HG03135 (cell line): ENCODE measurements around the gene RUNDC1.
"Not testable (repeated sequence)": the region's sequence is repeated elsewhere in the genome, so short reads cannot be mapped to it uniquely, and the experiment has no call there.

ENCODE experiments used
- ATAC-seq: cut with Tn5 transposase; IDR thresholded peaks from one replicate; pipeline ENCODE4 v1.9.1; 2021; ENCODE audit warnings: mild to moderate bottlenecking, moderate library complexity; ENCODE audit not compliant: unreplicated experiment

The RUNDC1 gene

GRCh38 chr17:42989726-42990652 lies 9.6 kb downstream of the RUNDC1 start:
- ATAC-seq: no peak

- no peak for ATAC-seq
These were observed 11.1 kb downstream of the RUNDC1 start for GRCh38 chr17:42991471-42991870.

DNA sequence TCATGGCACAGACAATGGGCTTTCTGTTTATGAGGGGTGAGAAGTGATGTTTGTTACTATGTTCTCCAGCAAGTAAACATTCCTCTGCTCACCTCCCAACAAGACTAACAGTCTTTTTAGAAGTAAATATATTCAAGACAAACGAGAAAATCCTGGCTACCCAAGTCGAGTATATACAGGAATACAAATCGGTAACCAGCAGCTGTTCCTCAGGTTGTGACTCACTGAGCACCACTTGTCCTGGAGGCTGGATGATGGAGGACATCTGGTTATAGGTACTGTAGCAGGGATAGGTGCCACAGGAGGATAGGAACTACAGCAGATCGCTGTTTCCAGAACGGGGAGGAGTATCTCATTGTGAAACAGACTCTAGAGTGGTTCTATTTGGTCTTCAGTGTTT lies 12.5 kb downstream of the RUNDC1 start:
- ATAC-seq: no peak

- ATAC-seq: not testable (repeated sequence)
These were observed 13.5 kb downstream of the RUNDC1 start for GRCh38 chr17:42993913-42994312.

GRCh38 chr17:42997390-42997983 lies 17.1 kb downstream of the RUNDC1 start:
- no peak for ATAC-seq

DNA sequence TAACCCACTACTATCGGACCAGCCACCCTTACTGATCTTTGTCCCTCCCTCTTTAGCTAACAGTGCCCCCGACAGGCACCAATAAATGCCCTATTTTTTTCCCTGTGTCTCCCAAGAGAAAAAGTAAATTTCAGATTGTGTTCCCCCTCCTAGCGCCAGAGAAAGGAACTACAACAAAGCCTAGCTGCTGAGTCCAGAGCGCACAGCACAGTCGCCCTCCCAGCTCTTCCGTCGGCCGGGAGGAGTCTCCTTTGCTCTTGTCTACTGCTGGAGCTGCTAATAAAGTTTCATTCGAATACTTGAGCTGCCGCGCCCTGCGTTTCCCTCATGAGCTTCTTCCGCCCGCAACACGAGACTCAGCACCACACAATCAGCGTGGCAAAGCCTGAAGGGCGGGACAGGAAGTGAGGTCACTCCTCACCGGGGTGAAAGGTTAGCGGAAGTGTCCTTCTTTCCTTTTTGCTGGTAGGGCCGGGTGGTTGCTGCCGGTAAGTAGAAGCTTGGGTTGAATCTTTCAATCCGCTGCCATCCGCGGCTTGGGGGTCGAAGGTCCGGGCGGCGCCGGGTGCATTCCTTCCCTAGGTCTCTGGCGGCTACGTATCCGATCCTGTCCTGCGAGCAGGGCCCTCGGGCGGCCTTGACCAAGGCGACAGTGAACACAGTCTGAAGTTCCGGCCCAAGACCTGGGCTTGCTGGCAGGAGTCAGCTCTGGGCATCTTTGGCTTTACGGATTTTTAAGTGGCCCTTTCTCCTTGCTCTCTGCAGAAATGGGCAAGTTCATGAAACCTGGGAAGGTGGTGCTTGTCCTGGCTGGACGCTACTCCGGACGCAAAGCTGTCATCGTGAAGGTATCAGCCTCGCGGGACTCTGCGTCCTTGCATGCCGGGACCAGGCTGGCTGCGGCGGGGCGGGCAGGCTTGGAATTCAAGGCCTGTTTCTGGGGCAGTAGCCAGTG lies 17.9 kb downstream of the RUNDC1 start, which contains the start of gene RPL27:
Gene RPL27, plus strand, starts transcription at position 436 of the 955 bp plus-strand sequence. Its CDS starts 332 bp downstream, at position 768.
- ATAC-seq: peak; percentile 90

GRCh38 chr17:42999003-42999525 lies 18.7 kb downstream of the RUNDC1 start:
- no peak for ATAC-seq

- ATAC-seq: not testable (repeated sequence)
These were observed 20.5 kb downstream of the RUNDC1 start for GRCh38 chr17:43000894-43001293.

DNA sequence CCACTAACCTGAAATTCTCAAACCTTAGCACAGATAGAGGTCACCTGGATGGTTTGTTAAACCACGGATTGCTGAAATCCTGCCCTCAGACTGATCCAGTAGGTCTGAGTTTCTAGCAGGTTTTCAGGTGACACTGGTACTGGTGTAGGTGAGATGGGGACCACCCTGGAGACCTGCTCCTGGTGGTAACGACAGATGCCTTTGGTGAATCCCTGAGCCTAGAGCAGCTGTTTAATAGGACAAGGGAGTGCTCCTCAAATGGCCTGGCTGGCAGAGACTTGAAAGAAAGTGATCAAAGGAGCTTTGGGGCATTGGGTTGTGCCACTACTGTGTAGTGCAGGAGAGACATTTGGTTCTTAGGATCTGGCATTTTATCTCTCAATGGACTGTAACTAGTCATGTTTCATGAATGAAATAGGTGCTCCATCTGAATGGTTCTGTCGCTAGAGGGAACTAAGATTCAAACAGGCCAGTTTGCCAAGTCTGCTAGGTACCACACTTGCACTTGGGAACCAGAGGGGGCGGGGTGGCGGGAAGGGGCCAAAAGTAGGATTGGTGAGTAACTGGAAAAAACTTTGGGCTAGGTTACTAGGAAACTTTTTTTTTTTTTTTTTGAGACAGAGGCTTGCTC lies 23.3 kb downstream of the RUNDC1 start:
- no peak for ATAC-seq

- ATAC-seq: peak; percentile 81
These were observed 26.5 kb downstream of the RUNDC1 start, which contains the start of gene IFI35 for GRCh38 chr17:43006639-43007551. Gene IFI35 (plus strand): TSS chr17:43006784. CDS start chr17:43006948, 164 bp downstream.

GRCh38 chr17:43010667-43011308 lies 30.4 kb downstream of the RUNDC1 start:
- no peak for ATAC-seq

DNA sequence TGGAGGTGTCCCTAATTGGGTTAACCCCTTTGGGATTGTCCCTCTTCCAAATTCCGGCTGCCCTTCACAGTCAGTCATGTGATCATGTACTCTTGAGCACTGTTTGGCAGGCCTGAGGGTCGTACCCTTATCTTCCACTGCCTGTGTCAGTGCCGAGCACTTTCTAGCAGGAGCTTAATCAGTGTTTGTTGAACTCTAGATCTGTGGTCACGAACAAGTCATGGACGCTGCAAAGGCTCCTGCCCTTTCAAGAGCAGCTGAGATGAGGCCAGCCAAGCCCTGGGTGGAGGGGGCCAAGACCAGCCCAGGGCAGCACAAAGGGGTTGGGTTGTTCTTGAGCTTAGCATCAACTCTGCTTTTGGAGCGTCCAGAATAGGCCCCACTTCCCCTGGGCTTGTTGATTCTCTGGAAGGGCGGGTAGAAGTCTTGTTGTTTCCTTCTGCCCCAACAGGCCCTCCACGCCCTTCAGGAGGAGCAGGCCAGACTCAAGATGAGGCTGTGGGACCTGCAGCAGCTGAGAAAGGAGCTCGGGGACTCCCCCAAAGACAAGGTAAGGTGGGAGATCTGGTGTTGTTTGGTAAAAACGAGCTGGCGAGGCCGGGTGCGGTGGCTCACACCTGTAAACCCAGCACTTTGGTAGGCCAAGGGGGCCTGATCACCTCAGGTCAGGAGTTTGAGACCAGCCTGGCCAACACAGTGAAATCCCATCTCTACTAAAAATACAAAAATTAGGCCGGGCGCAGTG lies 31.5 kb downstream of the RUNDC1 start:
- ATAC-seq: no peak

DNA sequence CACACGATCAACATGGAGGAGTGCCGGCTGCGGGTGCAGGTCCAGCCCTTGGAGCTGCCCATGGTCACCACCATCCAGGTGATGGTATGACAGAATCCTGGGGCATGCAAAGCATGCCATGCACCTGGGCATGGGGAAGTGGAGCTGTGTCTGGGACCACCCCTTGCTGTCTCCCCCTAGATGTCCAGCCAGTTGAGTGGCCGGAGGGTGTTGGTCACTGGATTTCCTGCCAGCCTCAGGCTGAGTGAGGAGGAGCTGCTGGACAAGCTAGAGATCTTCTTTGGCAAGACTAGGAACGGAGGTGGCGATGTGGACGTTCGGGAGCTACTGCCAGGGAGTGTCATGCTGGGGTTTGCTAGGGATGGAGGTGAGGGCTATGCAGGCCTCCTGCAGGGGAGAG lies 32.9 kb downstream of the RUNDC1 start:
- ATAC-seq: no peak

- ATAC-seq: no peak
These were observed 33.8 kb downstream of the RUNDC1 start for GRCh38 chr17:43014020-43014648.

DNA sequence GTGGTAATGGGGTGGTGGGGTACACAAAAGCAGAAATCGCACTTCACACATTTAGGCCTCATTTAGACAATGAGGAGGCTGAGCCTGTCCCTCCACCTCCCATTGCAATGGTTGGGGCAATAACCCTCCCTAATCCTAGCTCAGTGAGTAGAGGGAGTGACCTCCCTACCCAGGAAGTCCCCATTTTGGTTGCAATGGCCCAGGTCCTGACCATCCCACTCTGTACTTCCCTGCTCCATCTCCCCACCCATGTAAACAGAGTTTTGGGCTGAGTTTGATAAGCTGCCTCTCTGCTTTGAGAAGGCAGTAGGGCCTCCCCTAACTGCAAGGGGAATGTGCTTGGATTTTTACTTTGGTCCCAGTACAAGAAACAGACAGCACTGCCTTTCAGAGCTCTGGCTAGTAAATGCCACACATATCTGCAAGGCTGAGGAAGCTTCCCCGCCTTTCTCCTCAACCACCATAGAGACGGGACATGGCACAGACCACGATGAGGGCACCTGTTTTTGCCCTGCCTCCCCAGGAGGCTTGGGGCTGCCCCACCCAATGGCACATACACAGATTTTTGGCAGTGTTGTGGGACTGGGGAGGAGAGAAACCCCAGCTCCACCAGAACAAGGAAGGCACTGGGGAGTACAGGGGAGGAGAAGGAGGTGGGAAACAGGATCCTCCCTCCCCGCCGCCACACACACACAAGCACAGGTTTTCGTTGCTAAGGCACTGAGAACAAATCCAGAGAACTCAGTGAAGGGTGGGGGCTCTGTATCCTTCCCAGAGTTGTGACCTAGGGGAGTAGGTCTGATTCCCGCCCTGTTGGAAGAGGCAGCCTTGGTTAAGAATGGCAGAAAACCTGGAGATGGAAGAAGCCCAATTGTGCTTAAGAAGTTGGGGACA lies 34.5 kb downstream of the RUNDC1 start:
- ATAC-seq: no peak

- no peak for ATAC-seq
These were observed 35.2 kb downstream of the RUNDC1 start for GRCh38 chr17:43015579-43015978.
